NCI-H82 treated with DMSO at 0.1 percent for 48 hours (cell line): ENCODE measurements around the gene SH3BP1.
"Not testable (repeated sequence)": the region's sequence is repeated elsewhere in the genome, so short reads cannot be mapped to it uniquely, and the experiment has no call there.

Experiments
- DNase-seq: peaks from one replicate; lab custom pipeline; 2025; ENCODE audit not compliant: unreplicated experiment; lab: John Stamatoyannopoulos, UW

The SH3BP1 gene

GRCh38 chr22:37639070-37639760, at the start of gene SH3BP1:
Gene SH3BP1 (plus strand): TSS chr22:37639669. CDS start chr22:37639788, 119 bp downstream.
- no peak for DNase-seq

- DNase-seq, result not testable (repeated sequence)
Measured at GRCh38 chr22:37591081-37591480, 48.4 kb upstream of the SH3BP1 start.

- no peak for DNase-seq
Measured at GRCh38 chr22:37591823-37592404, 47.6 kb upstream of the SH3BP1 start.

- no peak for DNase-seq
Measured at GRCh38 chr22:37594237-37594636, 45.2 kb upstream of the SH3BP1 start.

GRCh38 chr22:37599153-37599552, 40.3 kb upstream of the SH3BP1 start:
- no peak for DNase-seq

GRCh38 chr22:37601203-37601539, 38.3 kb upstream of the SH3BP1 start:
- DNase-seq, result no peak

GRCh38 chr22:37601540-37602442, 37.7 kb upstream of the SH3BP1 start:
- peak; percentile 80 for DNase-seq

GRCh38 chr22:37602546-37603277, 36.8 kb upstream of the SH3BP1 start:
- not testable (repeated sequence) for DNase-seq

GRCh38 chr22:37604074-37604473, 35.4 kb upstream of the SH3BP1 start:
- no peak for DNase-seq

- no peak for DNase-seq
Measured at GRCh38 chr22:37604875-37605274, 34.6 kb upstream of the SH3BP1 start.

- peak; percentile 17 for DNase-seq
Measured at GRCh38 chr22:37607010-37607934, 32.2 kb upstream of the SH3BP1 start.

- no peak for DNase-seq
Measured at GRCh38 chr22:37607935-37608476, 31.5 kb upstream of the SH3BP1 start.

- DNase-seq, result peak; percentile 84
Measured at GRCh38 chr22:37608477-37609239, 30.8 kb upstream of the SH3BP1 start, which contains the start of gene GGA1. Gene GGA1 (plus strand): TSS chr22:37608834. CDS start chr22:37608861, 27 bp downstream.

- DNase-seq, result no peak
Measured at GRCh38 chr22:37609240-37610152, 30.0 kb upstream of the SH3BP1 start.

GRCh38 chr22:37610153-37610475, 29.4 kb upstream of the SH3BP1 start:
- not testable (repeated sequence) for DNase-seq

- no peak for DNase-seq
Measured at GRCh38 chr22:37610480-37611129, 28.9 kb upstream of the SH3BP1 start.

- DNase-seq, result no peak
Measured at GRCh38 chr22:37611207-37611606, 28.3 kb upstream of the SH3BP1 start.
